NB4 (cell line): ENCODE data around the gene TSHZ2.

Experiments
- CTCF ChIP-seq: IDR thresholded peaks from one replicate; pipeline ENCODE4 v1.5.1; 2012; ENCODE audit warnings: low read depth, low read length
- MAX ChIP-seq: IDR thresholded peaks from 2 replicates; pipeline ENCODE4 v1.6.1; 2011; ENCODE audit warnings: low read depth, low read length
- POLR2A ChIP-seq: IDR thresholded peaks from 2 replicates; pipeline ENCODE4 v1.6.1; 2011; ENCODE audit warnings: mild to moderate bottlenecking; ENCODE audit not compliant: insufficient read length; ENCODE audit errors: extremely low read depth

DNA sequence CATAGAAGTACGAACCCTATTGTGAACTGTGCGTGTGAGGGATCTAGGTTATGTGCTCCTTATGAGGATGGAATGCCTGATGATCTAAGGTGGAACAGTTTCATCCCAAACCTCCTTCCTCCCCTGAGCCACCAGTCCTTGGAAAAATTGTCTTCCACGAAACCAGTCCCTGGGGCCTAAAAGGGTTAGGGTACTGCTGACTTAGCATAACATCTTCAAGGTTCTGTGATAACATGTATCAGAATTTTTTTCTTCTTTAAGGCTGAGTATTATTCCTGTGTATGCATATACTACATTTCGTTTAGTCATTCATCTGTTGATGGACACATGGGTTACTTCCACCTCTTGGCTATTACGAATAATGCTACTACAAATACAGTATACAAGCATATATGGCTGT is 80.2 kb downstream of the TSHZ2 start:
- TF ChIP-seq CTCF (no peak), POLR2A (no peak), MAX (no peak)
